ENCODE data around the gene YBX3. TPM values are rescaled to one million over a fixed set of nuclear protein-coding genes. Genes with fewer than 3 reads are reported as not detected.

The YBX3 gene
- total and polyA plus RNA-seq, 8 donors = 158 to 585 (median 293) TPM

DNA sequence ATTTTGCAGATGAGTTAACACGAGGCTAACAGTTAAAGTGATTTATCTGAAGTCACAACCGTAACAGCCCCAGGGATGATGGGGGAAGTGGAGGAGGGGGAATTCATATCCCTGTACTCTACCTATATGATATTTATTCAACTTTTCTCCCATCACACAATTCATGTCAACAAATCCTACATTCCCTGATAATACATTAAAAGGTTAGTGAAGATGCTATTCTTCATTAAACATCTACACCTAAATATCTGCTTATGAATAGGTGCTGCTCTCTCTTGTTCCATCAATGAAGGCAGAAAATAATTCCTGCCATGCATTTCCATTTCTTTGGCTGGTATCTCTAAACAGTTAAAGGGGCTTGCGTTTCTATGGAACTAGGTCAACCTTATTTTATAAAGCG is 6.8 kb downstream of the YBX3 start:
- Histone ChIP-seq H3K36me3 (peaks cover 40 to 50% (median 48%) of the 10 kb centered on the region in 4 donors), H3K4me1 (peaks cover 48 to 67% (median 55%) of the 10 kb centered on the region in 4 donors), H3K4me3 (peak overlapping the region in 2 of 4 donors; percentile 82 to 94), H3K27me3 (no peaks in the 10 kb centered on the region), H3K27ac (peak overlapping the region; percentile 52 to 99 (median 98)), H3K9me3 (no peaks in the 10 kb centered on the region)
- intact Hi-C loops (cut with DNase I; ENCODE audit: low total_unique reads) = no loop called here
- WGBS, 5 donors = 33 to 43% (median 39%) methylated on average over 4 of the region's 4 CpGs
- TF ChIP-seq, protein P1, sequence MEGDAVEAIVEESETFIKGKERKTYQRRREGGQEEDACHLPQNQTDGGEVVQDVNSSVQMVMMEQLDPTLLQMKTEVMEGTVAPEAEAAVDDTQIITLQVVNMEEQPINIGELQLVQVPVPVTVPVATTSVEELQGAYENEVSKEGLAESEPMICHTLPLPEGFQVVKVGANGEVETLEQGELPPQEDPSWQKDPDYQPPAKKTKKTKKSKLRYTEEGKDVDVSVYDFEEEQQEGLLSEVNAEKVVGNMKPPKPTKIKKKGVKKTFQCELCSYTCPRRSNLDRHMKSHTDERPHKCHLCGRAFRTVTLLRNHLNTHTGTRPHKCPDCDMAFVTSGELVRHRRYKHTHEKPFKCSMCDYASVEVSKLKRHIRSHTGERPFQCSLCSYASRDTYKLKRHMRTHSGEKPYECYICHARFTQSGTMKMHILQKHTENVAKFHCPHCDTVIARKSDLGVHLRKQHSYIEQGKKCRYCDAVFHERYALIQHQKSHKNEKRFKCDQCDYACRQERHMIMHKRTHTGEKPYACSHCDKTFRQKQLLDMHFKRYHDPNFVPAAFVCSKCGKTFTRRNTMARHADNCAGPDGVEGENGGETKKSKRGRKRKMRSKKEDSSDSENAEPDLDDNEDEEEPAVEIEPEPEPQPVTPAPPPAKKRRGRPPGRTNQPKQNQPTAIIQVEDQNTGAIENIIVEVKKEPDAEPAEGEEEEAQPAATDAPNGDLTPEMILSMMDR (IDR thresholded peaks at IDR 0.05) = no peak
- no peak for TF ChIP-seq EP300 (IDR thresholded peaks at IDR 0.05)
- TF ChIP-seq POLR2AphosphoS5 (IDR thresholded peaks at IDR 0.05) = no peak
- TF ChIP-seq POLR2A (IDR thresholded peaks at IDR 0.05) = no peak
- no peak for DNase-seq

DNA sequence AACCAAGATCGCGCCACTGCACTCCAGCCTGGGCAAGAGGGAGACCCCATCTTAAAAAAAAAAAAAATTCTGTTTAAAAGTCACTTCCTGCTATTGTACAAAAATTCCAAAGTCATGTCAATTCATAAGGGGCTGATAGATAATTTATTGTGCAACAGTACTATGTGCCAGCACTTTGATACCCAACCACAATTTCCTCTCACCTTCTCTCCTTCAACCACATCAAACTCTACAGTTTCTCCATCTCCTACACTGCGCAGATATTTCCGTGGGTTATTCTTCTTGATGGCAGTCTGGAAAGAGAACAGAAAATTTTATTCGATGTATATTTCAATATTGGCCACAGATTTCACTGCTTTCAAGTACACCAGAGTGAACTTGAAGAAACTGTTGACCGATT is 7.6 kb downstream of the YBX3 start:
- H3K27me3 ChIP-seq = no peaks in the 10 kb centered on the region
- H3K36me3 ChIP-seq = peaks cover 42 to 58% (median 56%) of the 10 kb centered on the region in 4 donors
- intact Hi-C loops (cut with DNase I; ENCODE audit: low total_unique reads) = no loop called here
- WGBS, 5 donors = 89 to 92% (median 90%) methylated on average over 6 of the region's 6 CpGs
- no peak for DNase-seq
- H3K27ac ChIP-seq = peak overlapping the region in 2 of 5 donors; percentile 98 to 99
- H3K4me3 ChIP-seq = no peak overlapping the region
- TF ChIP-seq, protein P1 (IDR thresholded peaks at IDR 0.05) = no peak
- TF ChIP-seq POLR2A (IDR thresholded peaks at IDR 0.05) = no peak
- no peak for TF ChIP-seq EP300 (IDR thresholded peaks at IDR 0.05)
- TF ChIP-seq POLR2AphosphoS5 (IDR thresholded peaks at IDR 0.05) = no peak
- H3K9me3 ChIP-seq = no peaks in the 10 kb centered on the region
- H3K4me1 ChIP-seq = peaks cover 41 to 60% (median 47%) of the 10 kb centered on the region in 4 donors

DNA sequence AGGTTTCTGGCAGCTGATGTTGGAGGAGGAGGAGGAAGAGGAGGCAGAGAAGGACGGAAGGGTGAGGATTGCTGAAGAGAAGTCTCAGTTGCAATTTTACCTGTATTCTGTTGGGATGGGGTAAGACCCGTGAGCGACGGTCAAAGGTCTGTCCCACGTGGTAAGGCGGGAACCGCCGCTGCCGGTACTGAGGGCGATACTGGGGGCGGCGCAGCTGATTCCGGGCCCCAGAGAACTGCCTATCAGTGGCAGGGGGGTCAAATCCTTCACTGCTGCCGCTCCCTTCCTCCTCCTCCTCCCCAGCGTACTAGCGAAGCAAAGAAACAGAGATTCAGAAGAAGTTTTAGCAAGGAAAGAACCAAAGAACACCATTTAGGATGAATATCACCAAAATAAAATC is 13.3 kb downstream of the YBX3 start:
- intact Hi-C loops (cut with DNase I; ENCODE audit: low total_unique reads) = no loop called here
- WGBS, 5 donors = 94 to 97% (median 96%) methylated on average over 16 of the region's 16 CpGs
- no peak for DNase-seq
- no peak overlapping the region for H3K27ac ChIP-seq
- no peak overlapping the region for H3K4me3 ChIP-seq
- no peaks in the 10 kb centered on the region for H3K27me3 ChIP-seq
- peaks cover 0 to 26% (median 4%) of the 10 kb centered on the region in 4 donors for H3K4me1 ChIP-seq
- no peaks in the 10 kb centered on the region for H3K9me3 ChIP-seq
- TF ChIP-seq, protein P1 (IDR thresholded peaks at IDR 0.05) = no peak
- TF ChIP-seq EP300 (IDR thresholded peaks at IDR 0.05) = no peak
- TF ChIP-seq POLR2AphosphoS5 (IDR thresholded peaks at IDR 0.05) = no peak
- TF ChIP-seq POLR2A (IDR thresholded peaks at IDR 0.05) = no peak
- H3K36me3 ChIP-seq = peaks cover 67 to 100% (median 98%) of the 10 kb centered on the region in 4 donors

DNA sequence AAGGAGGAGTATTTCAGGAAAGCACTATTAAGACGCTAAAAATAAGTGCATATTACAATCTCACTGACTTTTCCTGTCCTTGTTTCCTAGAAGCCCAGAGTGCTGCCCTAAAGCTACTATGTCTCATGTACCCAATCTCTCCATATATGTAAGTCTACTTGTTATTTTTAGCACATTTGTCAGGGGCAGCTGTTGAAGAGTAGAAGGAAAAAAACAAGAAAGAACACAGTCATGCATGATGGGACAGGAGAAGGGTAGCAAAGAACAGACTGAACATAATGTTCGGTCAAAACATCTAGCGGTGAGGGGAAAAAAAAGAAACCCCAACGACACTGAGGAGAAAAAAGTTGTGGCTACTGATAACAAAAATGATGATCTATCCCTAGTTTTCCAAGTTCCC is 14.3 kb downstream of the YBX3 start:
- Histone ChIP-seq H3K4me3 (no peak overlapping the region), H3K9me3 (no peaks in the 10 kb centered on the region), H3K27ac (no peak overlapping the region), H3K36me3 (peaks cover 60 to 100% (median 97%) of the 10 kb centered on the region in 4 donors), H3K27me3 (no peaks in the 10 kb centered on the region), H3K4me1 (peaks cover 0 to 23% (median 4%) of the 10 kb centered on the region in 4 donors)
- no peak for DNase-seq
- intact Hi-C loops (cut with DNase I; ENCODE audit: low total_unique reads) = no loop called here
- TF ChIP-seq, protein P1 (IDR thresholded peaks at IDR 0.05) = no peak
- TF ChIP-seq EP300 (IDR thresholded peaks at IDR 0.05) (no peak), POLR2AphosphoS5 (IDR thresholded peaks at IDR 0.05) (no peak), POLR2A (IDR thresholded peaks at IDR 0.05) (no peak)
- WGBS, 5 donors = 75 to 94% (median 90%) methylated on average over 4 of the region's 4 CpGs
